Stimulated activated CD8-positive, alpha-beta memory T cell treated with anti-CD3 and anti-CD28 coated beads, Interleukin-15, amount 100 ng/mL, for 48 hours (primary cell): ENCODE results near the gene IQGAP2.
"Not testable (repeated sequence)": the region's sequence is repeated elsewhere in the genome, so short reads cannot be mapped to it uniquely, and the experiment has no call there.

ENCODE experiments used
- DNase-seq, 2 donors: peaks; one replicate each; pipeline ENCODE4 v3.0.0-alpha.2; 2020; ENCODE audit warnings: low read depth in 2 of 2

The IQGAP2 gene

GRCh38 chr5:76579166-76579937 is 176.3 kb downstream of the IQGAP2 start:
- DNase-seq = no peak

DNA sequence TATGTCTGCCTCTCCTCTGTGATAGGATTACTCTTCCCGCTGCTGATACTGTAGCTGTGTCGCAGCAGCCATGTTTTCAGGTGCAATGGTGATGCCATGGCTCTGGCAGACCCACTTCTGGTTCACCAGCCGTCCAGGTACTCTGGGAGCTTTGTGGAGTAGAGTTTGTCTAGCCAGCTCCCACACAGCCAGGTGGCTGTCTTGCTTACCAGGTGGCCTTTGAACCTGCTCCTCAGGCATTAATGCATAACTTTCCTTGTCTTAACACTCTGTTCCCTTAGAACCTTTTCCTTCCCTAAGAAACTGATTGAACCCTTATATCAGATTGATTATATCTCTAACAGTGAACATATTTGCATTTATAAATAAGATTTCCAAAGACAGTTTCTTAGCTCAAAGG is 177.9 kb downstream of the IQGAP2 start:
- DNase-seq = no peak

GRCh38 chr5:76582230-76583162 is 179.4 kb downstream of the IQGAP2 start:
- no peak for DNase-seq

DNA sequence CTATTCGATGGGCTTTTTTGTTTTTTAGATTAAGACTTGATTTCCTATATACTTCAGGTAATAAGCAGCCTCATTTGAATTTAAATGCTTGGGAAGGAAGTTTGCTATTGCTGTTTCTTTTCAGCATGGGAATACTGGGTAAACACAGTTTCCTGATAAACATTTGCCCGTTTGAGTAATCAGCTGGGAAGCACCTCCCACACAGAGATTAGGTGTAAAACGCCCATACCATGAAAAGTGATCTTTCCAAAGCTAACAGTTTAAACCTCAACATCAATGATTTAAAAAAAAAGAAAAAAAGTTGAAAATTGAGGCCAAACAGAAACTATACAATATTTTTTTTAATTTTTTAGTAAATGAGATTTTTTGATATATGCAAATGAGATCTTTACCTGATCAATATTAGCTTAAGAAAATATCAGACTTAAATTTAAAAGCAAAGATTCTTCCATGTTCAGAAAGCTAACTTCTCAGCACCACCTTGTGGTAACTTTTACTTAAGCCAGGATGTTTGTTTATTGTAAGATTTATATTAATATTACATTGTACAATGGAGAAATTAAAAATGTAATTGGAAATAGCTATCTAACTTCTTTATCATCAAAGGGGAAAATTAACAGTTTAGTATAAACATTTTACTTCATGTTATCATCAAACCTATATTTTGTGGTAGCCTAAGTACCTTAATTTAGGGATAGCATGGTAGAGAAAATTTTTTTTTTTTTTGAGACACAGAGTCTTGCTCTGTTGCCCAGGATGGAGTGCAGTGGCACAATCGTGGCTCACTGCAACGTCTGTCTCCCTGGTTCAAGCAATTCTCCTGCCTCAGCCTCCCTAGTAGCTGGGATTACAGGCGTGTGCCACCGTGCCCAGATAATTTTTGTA is 180.3 kb downstream of the IQGAP2 start:
- DNase-seq = no peak

DNA sequence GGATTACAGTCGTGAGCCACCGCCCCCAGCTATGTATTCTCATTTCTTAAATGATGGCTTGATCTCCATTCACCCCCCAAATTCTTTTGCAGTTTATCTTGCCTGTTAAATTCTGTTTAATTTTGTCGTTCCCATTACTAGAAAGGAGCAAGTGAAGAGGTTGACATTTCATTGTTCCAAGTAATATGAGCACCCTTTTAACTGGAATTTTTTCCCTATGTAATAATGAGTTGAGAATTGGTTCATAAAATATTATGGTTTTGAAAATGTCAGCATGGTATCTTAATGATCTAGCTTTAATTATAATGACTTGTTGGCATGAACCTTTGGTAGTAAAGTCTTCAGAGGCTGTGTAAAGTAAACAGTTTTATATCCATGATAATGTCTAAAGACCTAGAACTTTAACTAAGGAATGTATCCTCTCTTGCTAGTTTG is 182.7 kb downstream of the IQGAP2 start:
- DNase-seq = no peak

DNA sequence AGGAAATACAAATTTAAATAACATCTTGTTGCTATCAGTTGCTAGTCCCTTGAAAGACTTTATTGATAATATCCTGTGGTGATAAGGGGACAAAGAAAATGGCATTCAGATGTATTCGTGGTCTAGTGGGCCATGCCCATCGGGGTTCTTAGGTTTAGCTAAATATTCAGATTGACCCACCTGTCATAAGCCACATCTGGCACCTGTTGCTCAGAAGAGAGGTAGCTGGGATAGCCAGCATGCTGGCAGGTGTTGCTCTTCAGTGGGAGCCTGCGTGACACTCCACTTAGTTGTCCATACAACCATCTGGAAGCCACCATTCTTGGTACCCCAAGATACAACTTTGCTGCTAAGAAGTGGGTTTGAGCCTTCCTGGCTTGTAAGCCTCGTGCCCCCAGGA is 183.4 kb downstream of the IQGAP2 start:
- DNase-seq = no peak

- DNase-seq = no peak
Measured at GRCh38 chr5:76590027-76590426, 186.9 kb downstream of the IQGAP2 start.

DNA sequence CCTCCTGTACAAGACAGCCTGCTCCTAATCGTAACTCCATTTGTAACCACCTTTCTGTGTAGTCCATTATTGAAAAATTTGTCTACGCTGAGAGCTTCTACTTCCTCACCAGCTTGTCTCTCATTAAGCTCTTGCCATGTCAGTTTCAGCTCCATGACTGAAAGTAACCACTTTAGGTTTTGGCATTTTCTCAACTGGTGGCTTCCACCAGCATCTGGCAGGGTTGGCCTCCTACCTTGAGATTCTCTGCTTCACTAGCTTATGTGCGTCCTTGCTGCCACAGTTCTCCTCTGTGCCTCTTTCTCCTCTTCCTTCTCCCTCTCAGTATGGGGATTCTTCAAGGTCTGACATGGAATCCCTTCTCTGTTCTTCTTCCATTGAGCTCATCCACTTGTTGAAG is 188.3 kb downstream of the IQGAP2 start:
- no peak for DNase-seq

GRCh38 chr5:76592692-76593091 is 189.6 kb downstream of the IQGAP2 start:
- no peak for DNase-seq

DNA sequence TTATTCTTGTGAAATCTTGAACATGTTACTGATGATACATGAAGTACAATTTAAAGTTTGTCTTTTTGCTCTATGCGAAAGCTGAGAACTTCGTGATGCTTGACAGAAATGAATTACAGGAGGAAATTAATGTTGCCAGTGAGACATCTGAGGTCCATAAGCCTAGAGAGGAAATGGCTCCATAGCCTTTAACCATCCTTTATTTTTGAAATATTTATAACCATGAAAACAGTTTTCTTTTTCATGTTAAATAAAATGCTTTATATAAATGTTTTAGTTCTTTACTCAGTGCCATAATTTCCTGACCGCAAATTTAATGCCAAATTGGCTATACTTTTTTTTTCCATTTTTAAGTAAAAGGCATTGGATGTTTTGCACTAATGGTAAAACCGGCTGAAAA is 191.0 kb downstream of the IQGAP2 start:
- DNase-seq = no peak

- no peak for DNase-seq
Measured at GRCh38 chr5:76595755-76596481, 192.8 kb downstream of the IQGAP2 start.

- DNase-seq = no peak
Measured at GRCh38 chr5:76598531-76598930, 195.4 kb downstream of the IQGAP2 start.

DNA sequence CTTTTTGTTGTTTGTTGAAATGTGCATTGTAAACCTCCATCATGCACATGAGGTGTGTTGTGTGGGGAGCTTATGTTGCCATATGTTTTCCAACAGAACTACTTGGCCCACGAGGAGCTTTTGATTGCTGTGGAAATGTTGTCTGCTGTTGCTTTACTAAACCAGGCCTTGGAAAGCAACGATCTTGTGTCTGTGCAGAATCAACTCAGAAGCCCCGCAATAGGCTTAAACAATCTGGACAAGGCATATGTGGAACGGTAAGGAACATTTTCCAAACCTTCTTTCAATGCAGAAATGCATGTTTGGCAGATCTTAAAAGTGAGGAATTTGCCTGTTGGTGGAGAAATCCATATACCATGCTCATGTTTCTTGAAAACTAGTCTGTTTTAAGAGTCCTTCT is 197.6 kb downstream of the IQGAP2 start:
- no peak for DNase-seq

GRCh38 chr5:76601470-76601869 is 198.4 kb downstream of the IQGAP2 start:
- DNase-seq = no peak

DNA sequence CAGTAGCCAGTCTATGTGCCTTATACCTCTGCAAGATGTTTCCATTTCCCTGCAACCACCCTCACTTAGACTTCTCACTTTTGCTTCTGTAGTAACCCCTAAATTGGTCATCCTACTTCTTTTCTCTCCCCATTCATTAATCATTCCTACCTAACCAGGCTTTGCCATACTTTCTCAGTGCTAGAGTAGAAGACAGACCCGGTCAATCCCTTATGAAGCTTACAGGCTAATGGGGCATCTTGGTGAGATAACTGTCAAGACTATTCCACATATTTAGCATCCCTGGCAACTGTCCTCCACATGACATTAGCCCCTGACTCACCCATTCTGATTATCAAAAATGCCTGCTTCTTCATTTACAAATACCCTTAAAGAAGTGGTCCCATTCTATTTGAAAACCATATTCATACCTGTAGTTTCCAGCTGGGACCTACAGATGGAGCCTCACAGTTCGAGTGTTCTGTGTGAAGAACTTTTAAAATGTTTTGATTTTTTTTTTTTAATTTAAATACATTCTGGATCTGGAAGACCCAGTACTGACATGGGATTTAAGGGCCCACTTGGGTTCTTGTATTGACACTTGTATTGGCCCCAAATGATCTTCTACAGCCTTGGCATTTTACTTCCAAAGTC is 199.1 kb downstream of the IQGAP2 start:
- no peak for DNase-seq

- DNase-seq = not testable (repeated sequence)
Measured at GRCh38 chr5:76603991-76604390, 200.9 kb downstream of the IQGAP2 start.

- no peak for DNase-seq
Measured at GRCh38 chr5:76604838-76605237, 201.8 kb downstream of the IQGAP2 start.

DNA sequence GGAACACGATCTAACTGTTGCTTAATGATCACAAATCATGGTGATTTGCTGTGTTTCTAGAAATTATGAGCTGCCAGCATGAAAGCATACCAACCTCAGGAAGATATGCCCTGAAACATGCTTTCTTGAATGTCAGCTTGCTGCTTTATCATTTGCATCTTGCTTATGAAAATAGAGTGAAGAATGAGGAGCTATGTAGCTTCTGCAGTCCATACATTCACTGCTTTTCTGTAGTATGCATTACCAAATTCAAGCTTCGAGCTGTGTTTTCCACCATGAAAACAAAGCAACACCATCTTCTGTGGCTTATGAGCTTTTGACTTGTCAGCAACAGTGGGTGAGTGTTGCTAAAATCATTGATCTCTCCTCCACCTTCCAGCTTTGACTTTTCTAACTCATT is 203.6 kb downstream of the IQGAP2 start:
- DNase-seq = no peak

GRCh38 chr5:76607353-76607871 is 204.3 kb downstream of the IQGAP2 start:
- no peak for DNase-seq

- no peak for DNase-seq
Measured at GRCh38 chr5:76608833-76609232, 205.7 kb downstream of the IQGAP2 start.
